HepG2 (cell line): ENCODE data around the gene COA1. TPM values are rescaled to one million over a fixed set of nuclear protein-coding genes. Genes with fewer than 3 reads are reported as not detected.

Source experiments
- ATAC-seq: fragments of 200-7000 bp; cut with Tn5 transposase; 3 replicates; pipeline ENCODE4 v1.9.1; 2020; ENCODE audit warnings: mild to moderate bottlenecking, moderate library complexity
- BruUV-seq: library from RNA; stranded (reverse); fragments of 400-500 nt; replicated peaks from 2 replicates; lab custom pipeline; 2021; lab: Mats Ljungman, UMichigan
- CTCF ChIA-PET: fragments of 300-600 bp; formaldehyde crosslinking; extraction: SDS; loops from one replicate; lab custom pipeline; 2021; ENCODE audit warnings: low total read pairs, inconsistent platforms, low intra/inter-chr PET ratio; lab: Yijun Ruan, JAX
- POLR2A ChIA-PET: fragments of 350-600 bp; sonication (Branson Sonifier 250); formaldehyde crosslinking; loops from one replicate; lab custom pipeline; 2020; ENCODE audit warnings: antibody characterized with exemption, inconsistent platforms; lab: Yijun Ruan, JAX
- DNase-seq: peaks from one replicate; pipeline ENCODE4 v3.0.0-alpha.2; 2015; ENCODE audit warnings: low spot score
- FAIRE-seq: peaks from 3 replicates; lab custom pipeline; 2011; peaks lifted over from hg19 to GRCh38; lab: Jason Lieb, UNC
- H2AFZ ChIP-seq: one replicate; pipeline ENCODE4 v1.6.1; 2011; ENCODE audit warnings: low read length, inconsistent platforms
- H3K27ac ChIP-seq: fragments of 300-600 bp; 3 replicates; pipeline ENCODE4 v1.8.0; 2011; ENCODE audit warnings: mixed run types, mild to moderate bottlenecking, mixed read lengths, low read length, inconsistent platforms; ENCODE audit not compliant: insufficient read depth; ENCODE audit errors: extremely low read length
- H3K27me3 ChIP-seq, 2 experiments: fragments of 200-600 bp in 1 of 2; 2 replicates in 1 of 2; 3 replicates in 1 of 2; pipeline versions ENCODE4 v1.6.0 to v1.8.0; 2011; ENCODE audit warnings: low read length in 2 of 2, mild to moderate bottlenecking in 2 of 2, moderate library complexity in 2 of 2, inconsistent platforms in 1 of 2; ENCODE audit not compliant: insufficient read depth in 2 of 2, control insufficient read depth in 1 of 2
- H3K36me3 ChIP-seq, 2 experiments: fragments of 200-600 bp in 1 of 2; replicated peaks in 1 of 2; 2 replicates in 1 of 2; 3 replicates in 1 of 2; pipeline versions ENCODE4 v1.5.1 to v1.8.0; 2011; ENCODE audit warnings: low read length in 2 of 2, inconsistent platforms in 1 of 2; ENCODE audit not compliant: insufficient read depth in 2 of 2, control insufficient read depth in 1 of 2
- H3K4me1 ChIP-seq: 2 replicates; pipeline ENCODE4 v1.5.1; 2012; ENCODE audit warnings: low read length, inconsistent platforms; ENCODE audit not compliant: insufficient read depth
- H3K4me2 ChIP-seq: 2 replicates; pipeline ENCODE4 v1.6.0; 2011; ENCODE audit warnings: low read depth, low read length, inconsistent platforms
- H3K4me3 ChIP-seq, 3 experiments: fragments of 200-600 bp in 1 of 3; sonication (generic), shearing (Covaris generic) in 1 of 3; replicated peaks in 1 of 3; 2 replicates each; pipeline ENCODE4 v1.5.1; 2011 to 2016; ENCODE audit warnings: low read length in 3 of 3, inconsistent platforms in 2 of 3, low read depth in 2 of 3, mild to moderate bottlenecking in 2 of 3, control low read depth in 1 of 3, mixed read lengths in 1 of 3; ENCODE audit not compliant: insufficient read depth in 1 of 3
- H3K79me2 ChIP-seq: one replicate; pipeline ENCODE4 v1.6.1; 2011; ENCODE audit warnings: low read length, inconsistent platforms; ENCODE audit not compliant: insufficient read depth
- H3K9ac ChIP-seq: 2 replicates; pipeline ENCODE4 v1.6.0; 2011; ENCODE audit warnings: mild to moderate bottlenecking, low read depth, low read length, inconsistent platforms; ENCODE audit not compliant: insufficient read depth
- H3K9me3 ChIP-seq: 2 replicates; pipeline ENCODE4 v1.5.1; 2012; ENCODE audit warnings: mild to moderate bottlenecking, low read length
- H4K20me1 ChIP-seq: 2 replicates; pipeline ENCODE4 v1.6.0; 2011; ENCODE audit warnings: inconsistent platforms, mild to moderate bottlenecking, low read length, moderate library complexity; ENCODE audit not compliant: insufficient read depth
- FOXK1 ChIP-seq: sonication (generic); formaldehyde crosslinking; IDR thresholded peaks from 2 replicates; pipeline ENCODE4 v1.4.0; 2020; ENCODE audit warnings: low read depth, missing genetic modification reagents, borderline replicate concordance
- GRHL1 ChIP-seq: sonication (generic); formaldehyde crosslinking; conservative IDR thresholded peaks from 2 replicates; pipeline ENCODE4 v1.8.0; 2022; ENCODE audit warnings: missing genetic modification reagents
- HDAC1 ChIP-seq: sonication (generic); formaldehyde crosslinking; IDR thresholded peaks from 2 replicates; pipeline ENCODE4 v1.5.1; 2020; ENCODE audit warnings: mild to moderate bottlenecking, missing genetic modification reagents
- IRF9 ChIP-seq: sonication (generic); formaldehyde crosslinking; IDR thresholded peaks from 2 replicates; pipeline ENCODE4 v1.8.0; 2022; ENCODE audit warnings: missing genetic modification reagents, mild to moderate bottlenecking, borderline replicate concordance
- SOX6 ChIP-seq, 2 experiments: fragments of 450-650 bp in 1 of 2; sonication (generic) in 1 of 2; formaldehyde crosslinking in 1 of 2; IDR thresholded peaks; 2 replicates each; pipeline versions ENCODE4 v1.4.0 to v1.6.1; 2017 to 2020; ENCODE audit warnings: antibody characterized with exemption in 1 of 2, mild to moderate bottlenecking in 1 of 2, missing genetic modification reagents in 1 of 2
- SP4 ChIP-seq: sonication (generic); formaldehyde crosslinking; IDR thresholded peaks from 2 replicates; pipeline ENCODE4 v1.8.1; 2023; ENCODE audit warnings: mild to moderate bottlenecking, missing genetic modification reagents
- ZNF10 ChIP-seq: sonication (generic); formaldehyde crosslinking; IDR thresholded peaks from 2 replicates; pipeline ENCODE4 v1.4.0; 2020; ENCODE audit warnings: mild to moderate bottlenecking, low read depth, missing genetic modification reagents, borderline replicate concordance
- ZNF224 ChIP-seq: sonication (generic); formaldehyde crosslinking; IDR thresholded peaks from 2 replicates; pipeline ENCODE4 v1.5.0; 2020; ENCODE audit warnings: mild to moderate bottlenecking, missing genetic modification reagents
- ZNF407 ChIP-seq: sonication (generic); formaldehyde crosslinking; IDR thresholded peaks from one replicate; pipeline ENCODE4 v1.5.1; 2020; ENCODE audit warnings: mild to moderate bottlenecking, missing genetic modification reagents; ENCODE audit errors: not compliant biosample characterization
- WGBS: methylation state at CpG from one replicate; pipeline ENCODE4 v1.1.6; 2017; ENCODE audit warnings: low lambda C conversion rate; 5-methylcytosine and 5-hydroxymethylcytosine counted together
- in situ Hi-C: cut with HindIII; loops from 2 replicates; pipeline ENCODE4 v1.10.0; 2017; ENCODE audit warnings: low pct_unique_long_range_greater_than_20kb; ENCODE audit not compliant: extremely low pct_ligation_motif_present
- intact Hi-C: fragments of 100-400 bp; cut with micrococcal nuclease; formaldehyde crosslinking; loops from one replicate; pipeline ENCODE4 v1.10.0; 2022; ENCODE audit not compliant: unreplicated experiment
- polyA plus RNA-seq, 8 experiments: library from polyadenylated mRNA; depleted of rRNA in 3 of 8; stranded (reverse) in 7 of 8; unstranded in 1 of 8; fragments of >200 nt; fragmentation: Illumina TruSeq in 4 of 8; extraction: Trizol in 4 of 8; gene quantifications; 2 replicates each; pipeline versions ENCODE4 v1.2.1 to v1.2.3, GENCODE V29; 2011 to 2016; ENCODE audit warnings: low read depth in 4 of 8, missing spikeins in 1 of 8, mixed read lengths in 1 of 8; ENCODE audit not compliant: insufficient read depth in 1 of 8
- total RNA-seq, 5 experiments: library from RNA; depleted of rRNA; stranded (reverse); fragments of >200 nt; fragmentation: Illumina TruSeq; extraction: Trizol; gene quantifications; 2 replicates each; pipeline ENCODE4 v1.2.3, GENCODE V29; 2016; ENCODE audit warnings: low read depth in 1 of 5

The COA1 gene
- total and polyA plus RNA-seq, 2 of the 13 experiments (the other 11 are each of a cell fraction or from before 2014, with no cell fraction given), result 33.2 to 65.7 TPM

GRCh38 chr7:43764807-43765491 is 35.6 kb upstream of the COA1 start:
- ATAC-seq (peak; percentile 61), FAIRE-seq (no peak), DNase-seq (peak; percentile 71)
- ChIA-PET CTCF (no interaction called here), POLR2A (interaction anchor here (0.6 to 3.2 kb wide), 6 partner anchors 14 to 1254 kb away, joined by 3 to 23 read pairs (median 6); partner anchors contain the start of genes COA1 and MRPS24)
- WGBS, result 17% methylated on average over 10 of the region's 10 CpGs
- peak overlapping the region; percentile 87 for H3K4me2 ChIP-seq
- peak overlapping the region; percentile 82 for H3K27ac ChIP-seq
- H3K79me2 ChIP-seq, result peaks cover 25% of the 10 kb centered on the region
- intact Hi-C loops, result loop anchor here (2.0 kb wide), 1 partner anchor 36 kb away; the partner anchor contains the start of gene COA1
- no peaks in the 10 kb centered on the region for H4K20me1 ChIP-seq
- no peaks in the 10 kb centered on the region for H3K9me3 ChIP-seq
- peak overlapping the region; percentile 60 for H3K9ac ChIP-seq
- no peaks in the 10 kb centered on the region for H3K27me3 ChIP-seq
- peaks cover 97% of the 10 kb centered on the region for H3K4me1 ChIP-seq
- H2AFZ ChIP-seq, result no peak overlapping the region
- in situ Hi-C loops, result no loop called here
- BruUV-seq, result no TSS peak
- H3K4me3 ChIP-seq, result peak overlapping the region in 2 of 3 experiments; percentile 45 to 47; a peak in 4 of 6 replicates
- no peaks in the 10 kb centered on the region for H3K36me3 ChIP-seq
- TF ChIP-seq HDAC1 (CRISPR knock-in tag) (peak; percentile 33; the same call in 1 of the 2 replicates), GRHL1 (no peak), IRF9 (0 out of 2 replicates have a peak, but pooled peaks have one; percentile 58), FOXK1 (CRISPR knock-in tag) (no peak), ZNF407 (CRISPR knock-in tag) (no peak), ZNF10 (CRISPR knock-in tag) (no peak), SP4 (0 out of 2 replicates have a peak, but pooled peaks have one; percentile 34), ZNF224 (CRISPR knock-in tag) (0 out of 2 replicates have a peak, but pooled peaks have one; percentile 50), SOX6 (IDR thresholded peaks at IDR 0.05) (no peak), SOX6 (CRISPR knock-in tag; IDR thresholded peaks at IDR 0.05) (peak; percentile 70; the same call in 1 of the 2 replicates)
